Stimulated activated effector memory CD8-positive, alpha-beta T cell treated with anti-CD3 and anti-CD28 coated beads, Interleukin-12 subunit alpha, Interleukin-12 subunit beta, amount 100 ng/mL, for 72 hours (primary cell): Measurements from ENCODE around the gene ALDH7A1.

ENCODE experiments used
- ATAC-seq: fragments of 150-1000 bp; cut with Tn5 transposase; 2 replicates; pipeline ENCODE4 v1.10.0; 2021
- DNase-seq, 2 donors: peaks; one replicate each; pipeline ENCODE4 v3.0.0; 2021 to 2022; ENCODE audit warnings: low spot score in 2 of 2
- H3K27ac Mint-ChIP-seq: one replicate; pipeline ENCODE4 v1.8.0; 2022; ENCODE audit warnings: mild to moderate bottlenecking, mixed read lengths
- H3K36me3 Mint-ChIP-seq: one replicate; pipeline ENCODE4 v1.8.0; 2022; ENCODE audit warnings: mild to moderate bottlenecking, mixed read lengths
- H3K4me1 Mint-ChIP-seq: one replicate; pipeline ENCODE4 v1.8.0; 2022; ENCODE audit warnings: mixed read lengths
- H3K4me3 Mint-ChIP-seq: one replicate; pipeline ENCODE4 v1.8.0; 2022; ENCODE audit warnings: mild to moderate bottlenecking, mixed read lengths
- H3K9me3 Mint-ChIP-seq: one replicate; pipeline ENCODE4 v1.8.0; 2022; ENCODE audit warnings: mixed read lengths

The ALDH7A1 gene

GRCh38 chr5:126512451-126512850 lies 82.6 kb downstream of the ALDH7A1 start:
- Mint-ChIP-seq H3K9me3 (no peaks in the 10 kb centered on the region), H3K36me3 (no peaks in the 10 kb centered on the region), H3K27ac (no peak overlapping the region), H3K4me3 (no peak overlapping the region), H3K4me1 (peaks cover 10% of the 10 kb centered on the region)
- no peak for ATAC-seq
- no peak for DNase-seq

GRCh38 chr5:126511961-126512360 lies 83.1 kb downstream of the ALDH7A1 start:
- H3K4me3 Mint-ChIP-seq = no peak overlapping the region
- H3K27ac Mint-ChIP-seq = no peak overlapping the region
- no peak for ATAC-seq

GRCh38 chr5:126509339-126509738 lies 85.7 kb downstream of the ALDH7A1 start:
- H3K4me1 Mint-ChIP-seq = peaks cover 10% of the 10 kb centered on the region
- peak overlapping the region; percentile 59 for H3K4me3 Mint-ChIP-seq
- peak overlapping the region; percentile 92 for H3K27ac Mint-ChIP-seq
- H3K36me3 Mint-ChIP-seq = no peaks in the 10 kb centered on the region
- H3K9me3 Mint-ChIP-seq = no peaks in the 10 kb centered on the region
- DNase-seq (no peak), ATAC-seq (no peak)

More at GRCh38 chr5:126511961-126512360, 83.1 kb downstream of the ALDH7A1 start:
- no peak for DNase-seq
- H3K36me3 Mint-ChIP-seq = no peaks in the 10 kb centered on the region
- peaks cover 10% of the 10 kb centered on the region for H3K4me1 Mint-ChIP-seq
- H3K9me3 Mint-ChIP-seq = no peaks in the 10 kb centered on the region

GRCh38 chr5:126508962-126509279 lies 86.1 kb downstream of the ALDH7A1 start:
- peak; percentile 73 for ATAC-seq
- H3K9me3 Mint-ChIP-seq = no peaks in the 10 kb centered on the region
- peak overlapping the region; percentile 92 for H3K27ac Mint-ChIP-seq
- no peak for DNase-seq
- H3K4me1 Mint-ChIP-seq = peaks cover 10% of the 10 kb centered on the region
- H3K36me3 Mint-ChIP-seq = no peaks in the 10 kb centered on the region
- peak overlapping the region; percentile 59 for H3K4me3 Mint-ChIP-seq

- Mint-ChIP-seq H3K9me3 (no peaks in the 10 kb centered on the region), H3K4me1 (peaks cover 10% of the 10 kb centered on the region), H3K4me3 (peak overlapping the region; percentile 59), H3K36me3 (no peaks in the 10 kb centered on the region), H3K27ac (peak overlapping the region; percentile 92)
- ATAC-seq (no peak), DNase-seq (no peak)
These were observed 86.6 kb downstream of the ALDH7A1 start for GRCh38 chr5:126508251-126508961.

- Mint-ChIP-seq H3K27ac (no peak overlapping the region), H3K4me1 (peaks cover 10% of the 10 kb centered on the region), H3K4me3 (no peak overlapping the region), H3K36me3 (no peaks in the 10 kb centered on the region), H3K9me3 (no peaks in the 10 kb centered on the region)
- ATAC-seq (no peak), DNase-seq (no peak)
These were observed 88.9 kb downstream of the ALDH7A1 start for GRCh38 chr5:126506079-126506478.

GRCh38 chr5:126503602-126504104 lies 91.4 kb downstream of the ALDH7A1 start:
- peak; percentile 94 for ATAC-seq
- peak overlapping the region; percentile 9 for H3K4me3 Mint-ChIP-seq
- no peaks in the 10 kb centered on the region for H3K9me3 Mint-ChIP-seq
- DNase-seq = no peak
- no peaks in the 10 kb centered on the region for H3K36me3 Mint-ChIP-seq
- H3K4me1 Mint-ChIP-seq = peaks cover 4% of the 10 kb centered on the region
- H3K27ac Mint-ChIP-seq = peak overlapping the region; percentile 91

- DNase-seq (no peak), ATAC-seq (no peak)
- no peaks in the 10 kb centered on the region for H3K4me1 Mint-ChIP-seq
- no peak overlapping the region for H3K27ac Mint-ChIP-seq
- no peak overlapping the region for H3K4me3 Mint-ChIP-seq
- no peaks in the 10 kb centered on the region for H3K36me3 Mint-ChIP-seq
- no peaks in the 10 kb centered on the region for H3K9me3 Mint-ChIP-seq
These were observed 93.6 kb downstream of the ALDH7A1 start for GRCh38 chr5:126501448-126501847.

- ATAC-seq (no peak), DNase-seq (no peak)
- H3K9me3 Mint-ChIP-seq = no peaks in the 10 kb centered on the region
- no peak overlapping the region for H3K27ac Mint-ChIP-seq
- no peak overlapping the region for H3K4me3 Mint-ChIP-seq
- H3K36me3 Mint-ChIP-seq = no peaks in the 10 kb centered on the region
- H3K4me1 Mint-ChIP-seq = no peaks in the 10 kb centered on the region
These were observed 95.1 kb downstream of the ALDH7A1 start for GRCh38 chr5:126499853-126500342.

- Mint-ChIP-seq H3K36me3 (no peaks in the 10 kb centered on the region), H3K4me3 (no peak overlapping the region), H3K4me1 (no peaks in the 10 kb centered on the region), H3K9me3 (no peaks in the 10 kb centered on the region), H3K27ac (no peak overlapping the region)
- ATAC-seq (no peak), DNase-seq (no peak)
These were observed 95.7 kb downstream of the ALDH7A1 start for GRCh38 chr5:126499278-126499677.

GRCh38 chr5:126497506-126497905 lies 97.5 kb downstream of the ALDH7A1 start:
- Mint-ChIP-seq H3K9me3 (no peaks in the 10 kb centered on the region), H3K4me1 (no peaks in the 10 kb centered on the region), H3K36me3 (peaks cover under 1% of the 10 kb centered on the region), H3K4me3 (no peak overlapping the region), H3K27ac (no peak overlapping the region)
- no peak for ATAC-seq
- DNase-seq = no peak

GRCh38 chr5:126494393-126494792 lies 100.6 kb downstream of the ALDH7A1 start:
- H3K27ac Mint-ChIP-seq = no peak overlapping the region
- no peaks in the 10 kb centered on the region for H3K4me1 Mint-ChIP-seq
- no peaks in the 10 kb centered on the region for H3K9me3 Mint-ChIP-seq
- ATAC-seq (no peak), DNase-seq (no peak)
- H3K4me3 Mint-ChIP-seq = no peak overlapping the region
- H3K36me3 Mint-ChIP-seq = peaks cover 27% of the 10 kb centered on the region

GRCh38 chr5:126492939-126493338 lies 102.1 kb downstream of the ALDH7A1 start:
- H3K9me3 Mint-ChIP-seq = no peaks in the 10 kb centered on the region
- peaks cover 37% of the 10 kb centered on the region for H3K36me3 Mint-ChIP-seq
- ATAC-seq (no peak), DNase-seq (no peak)
- H3K27ac Mint-ChIP-seq = no peak overlapping the region
- no peak overlapping the region for H3K4me3 Mint-ChIP-seq
- no peaks in the 10 kb centered on the region for H3K4me1 Mint-ChIP-seq

- ATAC-seq (no peak), DNase-seq (no peak)
- Mint-ChIP-seq H3K9me3 (no peaks in the 10 kb centered on the region), H3K27ac (no peak overlapping the region), H3K4me3 (no peak overlapping the region), H3K36me3 (peaks cover 63% of the 10 kb centered on the region), H3K4me1 (no peaks in the 10 kb centered on the region)
These were observed 104.7 kb downstream of the ALDH7A1 start for GRCh38 chr5:126490167-126490940.

- Mint-ChIP-seq H3K27ac (no peak overlapping the region), H3K4me3 (no peak overlapping the region), H3K36me3 (peaks cover 81% of the 10 kb centered on the region), H3K4me1 (no peaks in the 10 kb centered on the region), H3K9me3 (no peaks in the 10 kb centered on the region)
- ATAC-seq = no peak
- DNase-seq = no peak
These were observed 106.5 kb downstream of the ALDH7A1 start for GRCh38 chr5:126488443-126489065.
